ACC112 (cell line): ENCODE measurements around the gene ZNF383.
"Not testable (repeated sequence)": the region's sequence is repeated elsewhere in the genome, so short reads cannot be mapped to it uniquely, and the experiment has no call there.

Source experiments
- H2AFZ ChIP-seq: fragments of 200-600 bp; sonication (generic); one replicate; pipeline ENCODE4 v1.6.0; 2017; ENCODE audit warnings: antibody characterized with exemption, low read length; ENCODE audit not compliant: unreplicated experiment
- H3K27ac ChIP-seq: fragments of 200-600 bp; sonication (generic); 2 replicates; pipeline ENCODE4 v1.5.1; 2014; ENCODE audit warnings: low read depth, mild to moderate bottlenecking, antibody characterized with exemption, low read length, moderate library complexity
- H3K27me3 ChIP-seq: fragments of 200-600 bp; sonication (generic); 2 replicates; pipeline ENCODE4 v1.6.1; 2014; ENCODE audit warnings: mild to moderate bottlenecking, antibody characterized with exemption, low read length, moderate library complexity, mixed read lengths; ENCODE audit not compliant: insufficient read depth
- H3K36me3 ChIP-seq: fragments of 200-600 bp; sonication (generic); 2 replicates; pipeline ENCODE4 v1.6.1; 2016; ENCODE audit warnings: mild to moderate bottlenecking, antibody characterized with exemption, low read length, moderate library complexity, mixed read lengths; ENCODE audit not compliant: insufficient read depth
- H3K4me1 ChIP-seq: fragments of 200-600 bp; sonication (generic); one replicate; pipeline ENCODE4 v1.6.1; 2016; ENCODE audit warnings: low read length, mixed read lengths; ENCODE audit not compliant: insufficient read depth, unreplicated experiment, control insufficient read depth
- H3K4me3 ChIP-seq: fragments of 200-600 bp; sonication (generic); 2 replicates; pipeline ENCODE4 v1.5.1; 2014; ENCODE audit warnings: mild to moderate bottlenecking, low read depth, low read length
- H3K79me2 ChIP-seq: fragments of 200-600 bp; sonication (generic); one replicate; pipeline ENCODE4 v1.6.0; 2016; ENCODE audit warnings: low read length; ENCODE audit not compliant: control insufficient read depth, unreplicated experiment, insufficient read depth

Gene ZNF383

DNA sequence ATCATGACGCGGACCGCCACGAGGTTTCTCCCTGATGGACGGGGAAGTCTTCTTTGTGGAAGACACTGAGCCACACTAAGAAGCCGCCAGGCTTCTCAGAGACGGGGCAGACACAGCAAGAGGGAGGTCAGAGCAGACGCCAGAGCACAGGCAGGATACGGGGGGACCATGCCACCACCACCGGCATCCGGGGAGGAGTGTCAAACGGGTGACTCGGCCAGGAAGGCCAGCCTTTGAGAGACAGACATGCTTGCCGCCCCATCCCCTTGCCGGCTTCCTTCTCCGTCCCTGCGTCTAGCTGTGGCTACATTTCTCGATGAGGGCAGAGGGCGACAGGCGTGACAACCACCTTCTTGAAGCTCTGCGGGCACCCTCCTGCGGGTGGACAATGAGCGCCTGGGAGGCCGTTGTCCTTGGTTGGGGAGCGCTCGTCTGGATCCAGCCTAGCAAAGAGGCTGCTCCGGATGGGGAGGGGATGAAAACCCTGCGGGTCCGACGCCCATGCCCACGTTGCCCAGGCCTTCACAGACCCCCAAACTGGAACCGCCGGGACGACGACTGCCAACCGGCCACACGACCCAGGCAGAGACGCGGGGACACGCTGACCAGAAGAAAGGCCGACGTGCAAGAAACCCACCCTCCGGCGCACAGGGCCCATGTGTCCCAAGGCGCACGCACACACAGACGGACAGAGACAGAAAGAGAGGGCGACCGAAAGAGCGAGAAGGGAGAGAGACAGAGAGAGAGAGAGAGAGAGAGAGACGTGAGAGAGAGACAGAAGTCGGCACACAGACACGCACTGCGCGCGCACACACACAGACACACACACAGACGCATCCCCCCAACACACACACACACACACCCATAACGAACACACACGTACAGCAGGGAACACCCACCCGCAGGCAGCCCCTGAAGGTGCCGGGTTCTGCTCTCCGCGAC lies 75.3 kb downstream of the ZNF383 start:
- not testable (repeated sequence) for H3K4me1 ChIP-seq, H3K79me2 ChIP-seq, H3K27me3 ChIP-seq, H3K4me3 ChIP-seq, H3K27ac ChIP-seq, H2AFZ ChIP-seq, H3K36me3 ChIP-seq

DNA sequence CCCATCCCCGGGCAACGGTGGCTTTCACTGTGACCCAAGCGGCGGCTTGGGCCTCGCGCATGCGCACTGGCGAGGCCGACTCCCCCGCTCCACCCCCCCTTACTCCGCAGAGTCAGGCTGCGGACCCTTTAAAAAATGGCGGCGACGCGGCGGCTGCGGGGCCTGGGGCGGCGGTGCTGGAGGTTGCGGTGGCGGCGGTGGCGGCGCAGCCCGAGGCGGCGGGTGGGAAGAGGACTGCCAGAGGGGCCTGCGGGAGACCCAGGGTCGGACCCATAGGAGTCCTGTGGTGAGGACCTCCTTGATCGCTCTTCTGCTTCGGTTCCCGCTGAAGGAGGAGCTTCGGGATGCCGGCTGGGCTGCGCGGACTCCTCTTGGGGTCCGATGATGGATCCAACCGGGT lies 76.2 kb downstream of the ZNF383 start:
- H3K4me1 ChIP-seq, H3K36me3 ChIP-seq, H3K79me2 ChIP-seq, H3K27ac ChIP-seq, H3K27me3 ChIP-seq, H2AFZ ChIP-seq, H3K4me3 ChIP-seq: not testable (repeated sequence)
